Progenitor cell of endocrine pancreas (in vitro differentiated cells): ENCODE data around the gene KDM7A. TPM values are rescaled to one million over a fixed set of nuclear protein-coding genes. Genes with fewer than 3 reads are reported as not detected.
"Not testable (repeated sequence)": the region's sequence is repeated elsewhere in the genome, so short reads cannot be mapped to it uniquely, and the experiment has no call there.

ENCODE experiments used
- DNase-seq: peaks from one replicate; pipeline ENCODE4 v3.0.0; 2021; ENCODE audit warnings: low spot score; ENCODE audit not compliant: unreplicated experiment
- H3K27ac Mint-ChIP-seq: 2 replicates; pipeline ENCODE4 v1.8.0; 2021; ENCODE audit warnings: mild to moderate bottlenecking, moderate library complexity, mixed read lengths
- H3K27me3 Mint-ChIP-seq: 2 replicates; pipeline ENCODE4 v1.8.0; 2021; ENCODE audit warnings: mixed read lengths
- H3K36me3 Mint-ChIP-seq: 2 replicates; pipeline ENCODE4 v1.8.0; 2022; ENCODE audit warnings: mixed read lengths; ENCODE audit not compliant: insufficient read depth
- H3K4me1 Mint-ChIP-seq: 2 replicates; pipeline ENCODE4 v1.8.0; 2021; ENCODE audit warnings: low read depth, mixed read lengths
- H3K4me3 Mint-ChIP-seq: 2 replicates; pipeline ENCODE4 v1.8.0; 2021; ENCODE audit warnings: low read depth, mild to moderate bottlenecking, moderate library complexity, mixed read lengths
- H3K9me3 Mint-ChIP-seq: 2 replicates; pipeline ENCODE4 v1.8.0; 2021; ENCODE audit warnings: low read depth, mixed read lengths
- CTCF ChIP-seq: fragments of 200-600 bp; sonication (generic); IDR thresholded peaks from one replicate; pipeline ENCODE4 v1.5.0; 2021; ENCODE audit warnings: antibody characterized with exemption, mild to moderate bottlenecking; ENCODE audit not compliant: unreplicated experiment
- total RNA-seq: library from RNA; stranded (reverse); gene quantifications from 2 replicates; pipeline ENCODE4 v1.2.1, GENCODE V29; 2021

KDM7A gene
- total RNA-seq, 1 donor from 2014 or later = 13.8 TPM

GRCh38 chr7:140127360-140128127 is 49.2 kb downstream of the KDM7A start:
- no peak for DNase-seq
- no peak for TF ChIP-seq CTCF
- no peak overlapping the region for H3K27ac Mint-ChIP-seq
- H3K9me3 Mint-ChIP-seq = peaks cover 3% of the 10 kb centered on the region
- H3K4me1 Mint-ChIP-seq = peaks cover 6% of the 10 kb centered on the region
- H3K4me3 Mint-ChIP-seq = no peak overlapping the region
- H3K27me3 Mint-ChIP-seq = peaks cover 3% of the 10 kb centered on the region
- peaks cover 27% of the 10 kb centered on the region for H3K36me3 Mint-ChIP-seq

- H3K4me1 Mint-ChIP-seq = peaks cover 6% of the 10 kb centered on the region
- H3K9me3 Mint-ChIP-seq = peaks cover 2% of the 10 kb centered on the region
- no peak overlapping the region for H3K4me3 Mint-ChIP-seq
- no peak for TF ChIP-seq CTCF
- DNase-seq = no peak
- peaks cover 21% of the 10 kb centered on the region for H3K36me3 Mint-ChIP-seq
- H3K27ac Mint-ChIP-seq = no peak overlapping the region
- peaks cover 3% of the 10 kb centered on the region for H3K27me3 Mint-ChIP-seq
These were observed 50.2 kb downstream of the KDM7A start for GRCh38 chr7:140126435-140127034.

DNA sequence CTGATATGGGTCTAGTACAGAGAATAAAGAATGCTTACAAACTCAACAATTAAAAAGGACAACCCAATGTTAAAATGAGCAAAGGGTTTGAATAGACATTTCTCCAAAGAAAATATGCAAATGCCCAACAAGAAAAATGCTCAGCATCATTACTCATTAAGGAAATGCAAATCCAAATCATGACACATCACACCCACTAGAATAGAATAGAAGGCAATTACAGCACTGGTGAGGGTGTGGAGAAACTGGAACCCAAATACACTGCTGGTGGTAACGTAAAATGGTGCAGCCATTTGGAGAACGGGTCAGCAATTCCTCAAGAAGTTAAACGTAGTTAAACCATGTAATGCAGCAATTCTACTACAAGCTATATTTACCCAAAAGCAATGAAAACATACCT is 53.8 kb downstream of the KDM7A start:
- Mint-ChIP-seq H3K27me3 (peaks cover 3% of the 10 kb centered on the region), H3K9me3 (no peaks in the 10 kb centered on the region), H3K27ac (no peak overlapping the region), H3K36me3 (peaks cover 11% of the 10 kb centered on the region), H3K4me1 (peaks cover 6% of the 10 kb centered on the region), H3K4me3 (no peak overlapping the region)
- no peak for DNase-seq
- no peak for TF ChIP-seq CTCF

DNA sequence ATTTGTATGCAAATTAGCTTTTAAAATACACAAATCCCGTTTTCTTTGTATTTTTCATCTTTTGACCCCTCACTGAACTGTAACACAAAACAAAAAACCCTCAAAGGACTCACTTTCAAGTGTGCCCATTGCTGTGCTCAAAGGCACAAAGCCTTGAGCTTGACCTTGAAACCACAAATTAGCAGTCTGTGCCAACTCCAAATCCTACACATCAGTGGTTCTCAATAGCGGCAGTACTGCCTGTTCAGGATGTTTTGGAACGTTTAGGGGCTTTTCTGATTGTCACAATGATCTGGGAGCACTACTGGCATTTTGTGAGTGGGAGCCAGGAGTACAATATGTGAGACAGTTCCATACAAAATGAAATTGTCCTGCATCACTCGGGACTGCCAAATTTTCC is 55.5 kb downstream of the KDM7A start:
- no peak overlapping the region for H3K27ac Mint-ChIP-seq
- H3K27me3 Mint-ChIP-seq = no peaks in the 10 kb centered on the region
- peaks cover 6% of the 10 kb centered on the region for H3K36me3 Mint-ChIP-seq
- no peaks in the 10 kb centered on the region for H3K9me3 Mint-ChIP-seq
- no peak for TF ChIP-seq CTCF
- DNase-seq = no peak
- H3K4me3 Mint-ChIP-seq = no peak overlapping the region
- peaks cover 6% of the 10 kb centered on the region for H3K4me1 Mint-ChIP-seq

DNA sequence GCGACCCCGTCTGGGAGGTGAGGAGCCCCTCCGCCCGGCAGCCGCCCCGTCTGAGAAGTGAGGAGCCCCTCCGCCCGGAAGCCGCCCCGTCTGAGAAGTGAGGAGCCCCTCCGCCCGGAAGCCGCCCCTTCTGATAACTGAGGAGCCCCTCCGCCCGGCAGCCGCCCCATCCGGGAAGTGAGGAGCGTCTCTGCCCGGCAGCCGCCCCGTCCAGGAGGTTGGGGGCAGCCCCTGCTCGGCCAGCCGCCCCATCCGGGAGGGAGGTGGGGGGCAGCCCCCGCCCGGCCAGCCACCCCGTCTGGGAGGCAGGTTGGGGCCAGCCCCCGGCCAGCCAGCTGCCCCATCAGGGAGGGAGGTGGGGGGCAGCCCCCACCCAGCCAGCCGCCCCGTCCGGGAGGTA is 62.0 kb downstream of the KDM7A start:
- peaks cover 44% of the 10 kb centered on the region for H3K36me3 Mint-ChIP-seq
- not testable (repeated sequence) for H3K4me3 Mint-ChIP-seq, H3K27me3 Mint-ChIP-seq, H3K4me1 Mint-ChIP-seq, H3K9me3 Mint-ChIP-seq, H3K27ac Mint-ChIP-seq, DNase-seq

- H3K4me3 Mint-ChIP-seq, H3K27ac Mint-ChIP-seq, H3K27me3 Mint-ChIP-seq, DNase-seq, H3K4me1 Mint-ChIP-seq: not testable (repeated sequence)
- peaks cover 70% of the 10 kb centered on the region for H3K36me3 Mint-ChIP-seq
- H3K9me3 Mint-ChIP-seq = peaks cover 30% of the 10 kb centered on the region
These were observed 68.0 kb downstream of the KDM7A start for GRCh38 chr7:140108777-140109176.
